Left ventricle myocardium inferior (tissue), 1 donor: ENCODE results near the gene SMARCA1. TPM values are rescaled to one million over a fixed set of nuclear protein-coding genes. Genes with fewer than 3 reads are reported as not detected.

Experiments
- DNase-seq: peaks from one replicate; pipeline ENCODE4 v3.0.0-alpha.2; 2020
- H3K27ac ChIP-seq: fragments of 200-600 bp; replicated peaks from 2 replicates; pipeline ENCODE4 v1.8.0; 2021
- H3K27me3 ChIP-seq: fragments of 200-600 bp; 2 replicates; pipeline ENCODE4 v1.8.0; 2021; ENCODE audit warnings: low read depth
- H3K36me3 ChIP-seq: fragments of 200-600 bp; 2 replicates; pipeline ENCODE4 v1.8.0; 2021
- H3K4me1 ChIP-seq: fragments of 200-600 bp; 2 replicates; pipeline ENCODE4 v1.8.0; 2021
- H3K4me3 ChIP-seq: fragments of 200-600 bp; 2 replicates; pipeline ENCODE4 v1.8.0; 2021; ENCODE audit warnings: mild to moderate bottlenecking, moderate library complexity
- H3K9me3 ChIP-seq: fragments of 200-600 bp; replicated peaks from 2 replicates; pipeline ENCODE4 v1.8.0; 2021
- intact Hi-C: fragments of 100-400 bp; cut with micrococcal nuclease; formaldehyde crosslinking; loops from one replicate; pipeline ENCODE4 v1.11.0; 2022
- total RNA-seq: library from RNA; stranded (reverse); fragmentation: NEBNext Ultra II Directional; extraction: Animal tissue kit (Norgen Biotek cat#: 25700); gene quantifications from one replicate; pipeline ENCODE4 v1.2.1, GENCODE V29; 2021
- TF ChIP-seq, protein P1 (sequence below): fragments of 200-600 bp; IDR thresholded peaks from 2 replicates; pipeline ENCODE4 v1.8.0; 2021; ENCODE audit warnings: antibody characterized with exemption, mild to moderate bottlenecking, borderline replicate concordance
- donor health status: DM: no; HTN: yes; CAD: no; lungs with severe emphysema.

Gene SMARCA1
- total RNA-seq, 1 donor from 2014 or later: 31.3 TPM

DNA sequence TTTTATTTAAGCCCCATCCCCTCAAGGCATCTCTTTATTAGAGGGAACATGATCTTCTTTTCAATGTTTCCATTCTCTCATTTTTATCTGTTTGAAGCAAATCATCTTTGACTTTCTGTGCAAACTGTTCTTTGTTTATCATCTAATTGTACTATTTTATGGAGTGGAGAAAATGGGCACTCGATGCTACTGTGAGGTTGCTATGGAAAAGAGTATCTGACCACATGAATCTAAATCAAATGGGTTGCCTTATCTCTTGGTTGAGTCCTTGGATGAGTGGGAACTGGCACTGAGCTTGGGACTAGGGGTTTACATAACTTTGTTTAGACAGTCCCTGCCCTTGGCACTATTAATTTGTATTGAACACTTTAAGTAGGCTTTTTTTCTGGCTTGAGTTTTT is 25.8 kb upstream of the SMARCA1 start:
- H3K27me3 ChIP-seq: no peaks in the 10 kb centered on the region
- H3K4me1 ChIP-seq: peaks cover 5% of the 10 kb centered on the region
- intact Hi-C loops: no loop called here
- H3K36me3 ChIP-seq: peaks cover 12% of the 10 kb centered on the region
- DNase-seq: no peak
- no peak overlapping the region for H3K4me3 ChIP-seq
- H3K27ac ChIP-seq: no peak overlapping the region
- H3K9me3 ChIP-seq: no peaks in the 10 kb centered on the region
- TF ChIP-seq, protein P1, sequence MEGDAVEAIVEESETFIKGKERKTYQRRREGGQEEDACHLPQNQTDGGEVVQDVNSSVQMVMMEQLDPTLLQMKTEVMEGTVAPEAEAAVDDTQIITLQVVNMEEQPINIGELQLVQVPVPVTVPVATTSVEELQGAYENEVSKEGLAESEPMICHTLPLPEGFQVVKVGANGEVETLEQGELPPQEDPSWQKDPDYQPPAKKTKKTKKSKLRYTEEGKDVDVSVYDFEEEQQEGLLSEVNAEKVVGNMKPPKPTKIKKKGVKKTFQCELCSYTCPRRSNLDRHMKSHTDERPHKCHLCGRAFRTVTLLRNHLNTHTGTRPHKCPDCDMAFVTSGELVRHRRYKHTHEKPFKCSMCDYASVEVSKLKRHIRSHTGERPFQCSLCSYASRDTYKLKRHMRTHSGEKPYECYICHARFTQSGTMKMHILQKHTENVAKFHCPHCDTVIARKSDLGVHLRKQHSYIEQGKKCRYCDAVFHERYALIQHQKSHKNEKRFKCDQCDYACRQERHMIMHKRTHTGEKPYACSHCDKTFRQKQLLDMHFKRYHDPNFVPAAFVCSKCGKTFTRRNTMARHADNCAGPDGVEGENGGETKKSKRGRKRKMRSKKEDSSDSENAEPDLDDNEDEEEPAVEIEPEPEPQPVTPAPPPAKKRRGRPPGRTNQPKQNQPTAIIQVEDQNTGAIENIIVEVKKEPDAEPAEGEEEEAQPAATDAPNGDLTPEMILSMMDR: no peak

DNA sequence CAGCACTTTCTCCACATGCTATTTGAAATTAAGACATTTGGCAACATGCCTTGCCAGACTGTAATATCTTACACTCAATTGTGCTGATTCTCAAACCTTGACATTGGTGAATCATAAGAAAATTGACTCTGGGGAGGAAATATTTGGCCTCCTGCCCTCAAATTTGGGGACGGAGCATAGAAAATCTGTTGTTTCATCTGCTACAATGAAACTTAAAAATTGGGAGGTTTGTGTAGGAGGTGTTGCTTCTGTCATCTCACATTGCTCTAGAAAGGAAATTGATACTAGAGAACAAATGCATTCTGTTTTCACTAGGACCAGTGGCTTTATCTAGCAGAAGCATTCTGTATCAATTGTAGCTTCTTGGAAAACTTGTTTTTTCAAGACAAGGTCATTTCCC is 22.1 kb upstream of the SMARCA1 start:
- Histone ChIP-seq H3K4me1 (peaks cover 14% of the 10 kb centered on the region), H3K36me3 (peaks cover 12% of the 10 kb centered on the region), H3K9me3 (no peaks in the 10 kb centered on the region), H3K27ac (peak overlapping the region; percentile 50), H3K4me3 (no peak overlapping the region), H3K27me3 (no peaks in the 10 kb centered on the region)
- intact Hi-C loops: no loop called here
- DNase-seq: no peak
- TF ChIP-seq, protein P1: no peak

DNA sequence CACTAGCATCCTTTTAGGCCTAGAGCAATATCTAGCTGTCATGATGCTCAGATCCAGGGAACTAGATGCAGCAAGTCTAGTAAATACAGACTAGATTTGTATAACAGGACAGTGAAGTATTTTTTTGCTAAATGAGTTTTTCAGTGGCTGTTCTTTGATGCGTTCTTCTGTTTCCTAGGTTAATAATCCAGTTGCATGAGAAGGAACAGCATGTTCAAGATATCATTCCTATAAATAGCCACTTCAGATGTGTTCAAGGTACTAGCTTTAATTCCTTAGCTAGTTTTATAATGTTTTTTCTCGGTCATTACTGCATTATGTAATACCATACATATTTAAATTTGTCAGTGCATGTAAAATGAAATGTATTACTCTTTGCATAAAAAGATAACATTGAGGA is 21.5 kb upstream of the SMARCA1 start:
- TF ChIP-seq, protein P1: no peak
- Histone ChIP-seq H3K36me3 (peaks cover 12% of the 10 kb centered on the region), H3K4me3 (no peak overlapping the region)

DNA sequence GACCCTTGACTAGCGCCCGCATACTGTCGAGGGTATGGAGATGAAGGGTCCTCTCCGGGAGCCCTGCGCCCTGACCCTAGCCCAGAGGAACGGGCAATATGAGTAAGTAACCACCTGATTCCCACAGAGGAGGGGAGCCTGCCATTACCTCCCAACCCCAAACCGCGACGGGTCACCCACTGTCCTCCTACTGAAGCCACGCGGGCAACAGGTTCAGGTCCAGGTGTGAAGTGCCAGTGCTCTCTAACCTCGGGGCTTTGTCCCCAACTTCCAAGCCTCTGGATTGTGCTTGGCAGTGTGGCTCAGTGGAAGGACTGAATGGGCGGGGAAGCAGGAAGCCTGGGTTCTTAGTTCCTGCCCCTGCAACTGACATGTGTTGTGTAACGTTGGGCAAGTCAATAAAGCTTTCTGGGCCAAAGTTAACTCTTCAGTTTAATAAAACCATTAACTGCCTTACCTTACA is 17.5 kb upstream of the SMARCA1 start:
- Histone ChIP-seq H3K4me3 (peak overlapping the region; percentile 74), H3K36me3 (no peaks in the 10 kb centered on the region), H3K4me1 (peaks cover 14% of the 10 kb centered on the region), H3K27ac (peak overlapping the region; percentile 82), H3K27me3 (no peaks in the 10 kb centered on the region), H3K9me3 (no peaks in the 10 kb centered on the region)
- intact Hi-C loops: no loop called here
- peak; percentile 13 for DNase-seq
- TF ChIP-seq, protein P1: no peak

More for the DNA sequence above, 21.5 kb upstream of the SMARCA1 start:
- Histone ChIP-seq H3K27ac (peak overlapping the region; percentile 50), H3K4me1 (peaks cover 14% of the 10 kb centered on the region), H3K9me3 (no peaks in the 10 kb centered on the region), H3K27me3 (no peaks in the 10 kb centered on the region)
- intact Hi-C loops: no loop called here
- DNase-seq: no peak

DNA sequence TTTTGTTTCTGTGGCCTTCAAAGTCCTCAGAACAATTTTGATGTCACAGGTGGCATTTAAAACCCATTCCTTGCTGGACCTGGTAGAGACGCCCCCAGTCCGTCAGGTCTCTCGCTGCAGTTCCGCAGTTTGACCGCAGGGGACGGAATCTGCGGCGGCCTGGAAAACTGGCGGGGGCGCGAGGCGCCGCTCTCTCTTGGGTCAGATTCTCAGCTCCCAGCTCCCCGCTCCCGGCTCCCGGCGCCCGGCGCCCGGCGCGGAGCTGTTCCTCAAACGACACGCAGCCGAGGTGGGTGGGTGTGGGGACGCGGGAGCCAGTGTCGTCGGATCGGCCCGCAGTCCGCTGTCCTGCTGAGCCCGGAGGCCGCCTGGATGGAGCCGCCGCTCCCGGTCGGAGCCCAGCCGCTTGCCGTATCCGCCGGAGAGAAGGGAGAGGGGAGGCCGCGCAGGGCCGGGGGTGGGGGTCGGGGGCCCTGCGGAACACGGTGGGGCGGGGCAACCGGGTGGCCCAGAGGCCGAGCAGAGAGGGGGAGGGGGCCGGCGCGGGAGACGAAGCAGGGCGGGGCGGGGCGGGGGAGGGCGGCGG is 16.9 kb upstream of the SMARCA1 start, which contains the start of gene OCRL:
OCRL (plus strand) TSS at position 192 of the 586 bp plus-strand sequence; CDS start at position 373, 181 bp downstream.
- Histone ChIP-seq H3K27ac (peak within 1 kb of the TSS; percentile 82), H3K27me3 (no peaks in the 10 kb centered on the region), H3K9me3 (no peaks in the 10 kb centered on the region), H3K4me1 (peaks cover 11% of the 10 kb centered on the region), H3K36me3 (no peaks in the 10 kb centered on the region), H3K4me3 (peak within 1 kb of the TSS; percentile 74)
- intact Hi-C loops: no loop called here
- DNase-seq: peak; percentile 68
- TF ChIP-seq, protein P1: peak; percentile 82
